NCI-H1048 (cell line): Measurements from ENCODE around the gene C17orf100.

Experiments
- DNase-seq: peaks from one replicate; lab custom pipeline; 2025; lab: John Stamatoyannopoulos, UW

Gene C17orf100

GRCh38 chr17:6695051-6695450 is 43.5 kb downstream of the C17orf100 start:
- DNase-seq: no peak

- DNase-seq: no peak
These were observed 44.0 kb downstream of the C17orf100 start for GRCh38 chr17:6695565-6695964.

- DNase-seq: no peak
These were observed 45.3 kb downstream of the C17orf100 start for GRCh38 chr17:6696906-6697305.

GRCh38 chr17:6698004-6698403 is 46.4 kb downstream of the C17orf100 start:
- DNase-seq: no peak

GRCh38 chr17:6699997-6700947 is 48.7 kb downstream of the C17orf100 start:
- DNase-seq: no peak

GRCh38 chr17:6700948-6701307 is 49.4 kb downstream of the C17orf100 start:
- no peak for DNase-seq

- no peak for DNase-seq
These were observed 50.2 kb downstream of the C17orf100 start for GRCh38 chr17:6701719-6702118.

GRCh38 chr17:6702567-6703215 is 51.1 kb downstream of the C17orf100 start:
- DNase-seq: no peak
